GM10847 (cell line): Measurements from ENCODE around the gene IFI30.

Experiments
- POLR2A ChIP-seq: IDR thresholded peaks from 2 replicates; pipeline ENCODE4 v1.6.1; 2011; ENCODE audit not compliant: insufficient read length; ENCODE audit errors: extremely low read depth

Gene IFI30

GRCh38 chr19:18224525-18225354 is 51.1 kb downstream of the IFI30 start:
- no peak for TF ChIP-seq POLR2A

GRCh38 chr19:18225355-18225701 is 51.7 kb downstream of the IFI30 start:
- TF ChIP-seq POLR2A = no peak

GRCh38 chr19:18225702-18226468 is 52.3 kb downstream of the IFI30 start, which contains the start of gene PDE4C:
Gene PDE4C (minus strand): TSS chr19:18226438. CDS start chr19:18226415, 23 bp downstream.
- TF ChIP-seq POLR2A = no peak

- TF ChIP-seq POLR2A = no peak
Measured at GRCh38 chr19:18226956-18227780, 53.6 kb downstream of the IFI30 start.
